Neural progenitor cell (in vitro differentiated cells): Measurements from ENCODE around the gene UCHL5. TPM values are rescaled to one million over a fixed set of nuclear protein-coding genes. Genes with fewer than 3 reads are reported as not detected.

Experiments
- DNase-seq: peaks from one replicate; pipeline ENCODE4 v3.0.0-alpha.2; 2016; ENCODE audit warnings: low spot score
- H2AFZ ChIP-seq: fragments of 200-600 bp; sonication (generic); replicated peaks from 2 replicates; pipeline ENCODE4 v1.6.1; 2016; ENCODE audit warnings: antibody characterized with exemption
- H3F3A ChIP-seq: fragments of 200-600 bp; sonication (generic); 2 replicates; pipeline ENCODE4 v1.6.1; 2016; ENCODE audit warnings: antibody characterized with exemption, low read depth
- H3K27ac ChIP-seq: fragments of 200-600 bp; sonication (generic); 2 replicates; pipeline ENCODE4 v1.5.1; 2016; ENCODE audit warnings: mild to moderate bottlenecking
- H3K27me3 ChIP-seq: fragments of 200-600 bp; sonication (generic); 2 replicates; pipeline ENCODE4 v1.6.1; 2016; ENCODE audit warnings: mild to moderate bottlenecking, moderate library complexity
- H3K36me3 ChIP-seq: fragments of 200-600 bp; sonication (generic); 2 replicates; pipeline ENCODE4 v1.5.1; 2016
- H3K4me1 ChIP-seq: fragments of 200-600 bp; sonication (generic); 2 replicates; pipeline ENCODE4 v1.6.1; 2016; ENCODE audit warnings: mixed run types
- H3K4me2 ChIP-seq: fragments of 200-600 bp; sonication (generic); 2 replicates; pipeline ENCODE4 v1.6.1; 2016
- H3K4me3 ChIP-seq: fragments of 200-600 bp; sonication (generic); 2 replicates; pipeline ENCODE4 v1.5.1; 2016
- H3K79me2 ChIP-seq: fragments of 200-600 bp; sonication (generic); 2 replicates; pipeline ENCODE4 v1.6.1; 2016; ENCODE audit warnings: low read depth
- H3K9ac ChIP-seq: fragments of 200-600 bp; sonication (generic); 2 replicates; pipeline ENCODE4 v1.6.1; 2016
- H3K9me3 ChIP-seq: fragments of 200-600 bp; sonication (generic); 2 replicates; pipeline ENCODE4 v1.5.1; 2016; ENCODE audit warnings: low read depth
- H4K20me1 ChIP-seq: fragments of 200-600 bp; sonication (generic); 2 replicates; pipeline ENCODE4 v1.6.1; 2016; ENCODE audit warnings: low read depth
- H3K27ac Mint-ChIP-seq: 3 replicates; pipeline ENCODE4 v1.8.0; 2021; ENCODE audit warnings: mixed read lengths
- H3K27me3 Mint-ChIP-seq: 2 replicates; pipeline ENCODE4 v1.8.0; 2022; ENCODE audit warnings: low read depth, mild to moderate bottlenecking, inconsistent platforms, moderate library complexity, mixed read lengths; ENCODE audit not compliant: insufficient read depth
- H3K36me3 Mint-ChIP-seq: 3 replicates; pipeline ENCODE4 v1.8.0; 2021; ENCODE audit warnings: mixed read lengths
- H3K4me1 Mint-ChIP-seq: 3 replicates; pipeline ENCODE4 v1.8.0; 2021; ENCODE audit warnings: mixed read lengths
- H3K4me3 Mint-ChIP-seq: 3 replicates; pipeline ENCODE4 v1.8.0; 2021; ENCODE audit warnings: mild to moderate bottlenecking, moderate library complexity, mixed read lengths
- H3K9me3 Mint-ChIP-seq: 3 replicates; pipeline ENCODE4 v1.8.0; 2020; ENCODE audit warnings: mixed read lengths
- EZH2 ChIP-seq: fragments of 200-600 bp; sonication (generic); IDR thresholded peaks from 2 replicates; pipeline ENCODE4 v1.6.1; 2017; ENCODE audit warnings: antibody characterized with exemption, mild to moderate bottlenecking, moderate library complexity
- EZH2phosphoT487 ChIP-seq: fragments of 200-600 bp; sonication (generic); IDR thresholded peaks from 2 replicates; pipeline ENCODE4 v1.6.1; 2017; ENCODE audit warnings: antibody characterized with exemption
- total RNA-seq: library from RNA; depleted of rRNA; stranded (reverse); fragments of >200 nt; gene quantifications from 2 replicates; pipeline ENCODE4 v1.2.3, GENCODE V29; 2015; ENCODE audit warnings: low replicate concordance
- TF ChIP-seq, protein P1 (sequence below): fragments of 200-600 bp; sonication (generic); IDR thresholded peaks from 2 replicates; pipeline ENCODE4 v1.5.1; 2017; ENCODE audit warnings: antibody characterized with exemption, mild to moderate bottlenecking

UCHL5 gene
- total RNA-seq, 1 donor from 2014 or later = 49.4 TPM

DNA sequence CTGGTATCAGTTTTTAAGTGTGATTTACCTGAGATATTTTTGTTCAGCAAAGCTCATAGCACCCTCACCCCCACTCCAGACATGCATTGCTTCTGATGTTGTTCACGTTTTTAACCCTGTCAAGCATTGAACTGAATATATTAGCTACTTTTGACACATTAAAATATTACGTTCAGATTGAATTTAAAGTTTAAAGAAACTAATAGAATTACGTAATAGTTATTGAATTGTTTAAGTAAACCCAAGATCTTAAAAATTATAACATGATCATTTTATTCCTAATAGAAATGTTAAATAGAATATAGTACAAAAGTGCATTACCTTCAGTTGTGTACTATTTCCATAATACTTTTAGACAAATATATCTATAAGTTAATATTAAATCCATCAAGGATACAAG lies 27.2 kb upstream of the UCHL5 start:
- H3K36me3 ChIP-seq = peaks cover 36% of the 10 kb centered on the region
- Mint-ChIP-seq H3K27me3 (no peaks in the 10 kb centered on the region), H3K4me3 (no peak overlapping the region), H3K9me3 (no peaks in the 10 kb centered on the region), H3K36me3 (peaks cover 14% of the 10 kb centered on the region), H3K4me1 (no peaks in the 10 kb centered on the region), H3K27ac (no peak overlapping the region)
- no peaks in the 10 kb centered on the region for H3K4me1 ChIP-seq
- no peaks in the 10 kb centered on the region for H3K9me3 ChIP-seq
- DNase-seq = no peak
- H3K79me2 ChIP-seq = no peaks in the 10 kb centered on the region
- no peak for TF ChIP-seq EZH2phosphoT487
- no peak for TF ChIP-seq EZH2
- TF ChIP-seq, protein P1, sequence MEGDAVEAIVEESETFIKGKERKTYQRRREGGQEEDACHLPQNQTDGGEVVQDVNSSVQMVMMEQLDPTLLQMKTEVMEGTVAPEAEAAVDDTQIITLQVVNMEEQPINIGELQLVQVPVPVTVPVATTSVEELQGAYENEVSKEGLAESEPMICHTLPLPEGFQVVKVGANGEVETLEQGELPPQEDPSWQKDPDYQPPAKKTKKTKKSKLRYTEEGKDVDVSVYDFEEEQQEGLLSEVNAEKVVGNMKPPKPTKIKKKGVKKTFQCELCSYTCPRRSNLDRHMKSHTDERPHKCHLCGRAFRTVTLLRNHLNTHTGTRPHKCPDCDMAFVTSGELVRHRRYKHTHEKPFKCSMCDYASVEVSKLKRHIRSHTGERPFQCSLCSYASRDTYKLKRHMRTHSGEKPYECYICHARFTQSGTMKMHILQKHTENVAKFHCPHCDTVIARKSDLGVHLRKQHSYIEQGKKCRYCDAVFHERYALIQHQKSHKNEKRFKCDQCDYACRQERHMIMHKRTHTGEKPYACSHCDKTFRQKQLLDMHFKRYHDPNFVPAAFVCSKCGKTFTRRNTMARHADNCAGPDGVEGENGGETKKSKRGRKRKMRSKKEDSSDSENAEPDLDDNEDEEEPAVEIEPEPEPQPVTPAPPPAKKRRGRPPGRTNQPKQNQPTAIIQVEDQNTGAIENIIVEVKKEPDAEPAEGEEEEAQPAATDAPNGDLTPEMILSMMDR = no peak
- H2AFZ ChIP-seq = no peak overlapping the region
- H3F3A ChIP-seq = no peaks in the 10 kb centered on the region
- no peak overlapping the region for H3K4me2 ChIP-seq
- no peak overlapping the region for H3K27ac ChIP-seq
- no peaks in the 10 kb centered on the region for H3K27me3 ChIP-seq
- H3K4me3 ChIP-seq = no peak overlapping the region
- no peaks in the 10 kb centered on the region for H4K20me1 ChIP-seq
- no peak overlapping the region for H3K9ac ChIP-seq

DNA sequence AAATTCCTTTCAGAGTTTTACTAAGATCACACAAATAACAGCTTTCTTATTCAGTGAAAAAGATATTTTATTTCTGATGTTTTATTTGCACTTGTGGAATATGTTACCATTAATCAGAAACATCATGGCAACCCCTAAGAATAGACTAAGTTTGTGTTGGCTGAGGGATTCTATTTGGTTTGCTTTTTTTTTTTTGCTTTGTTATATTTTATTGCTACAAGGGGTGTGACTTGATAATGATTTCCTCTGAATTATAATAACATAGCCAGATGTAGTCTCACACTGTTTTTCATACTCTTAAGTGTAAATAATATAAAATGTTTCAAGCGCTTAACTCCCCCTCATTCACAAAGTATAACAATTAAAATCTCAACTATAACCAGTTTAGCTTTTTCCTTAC lies 26.1 kb upstream of the UCHL5 start:
- Histone ChIP-seq H3K9me3 (no peaks in the 10 kb centered on the region), H3K4me1 (no peaks in the 10 kb centered on the region), H3F3A (no peaks in the 10 kb centered on the region), H3K27ac (no peak overlapping the region), H3K9ac (no peak overlapping the region), H3K79me2 (no peaks in the 10 kb centered on the region), H3K27me3 (no peaks in the 10 kb centered on the region), H3K4me3 (no peak overlapping the region), H3K4me2 (no peak overlapping the region), H4K20me1 (no peaks in the 10 kb centered on the region), H3K36me3 (peaks cover 47% of the 10 kb centered on the region), H2AFZ (no peak overlapping the region)
- Mint-ChIP-seq H3K4me3 (no peak overlapping the region), H3K36me3 (peaks cover 14% of the 10 kb centered on the region), H3K4me1 (no peaks in the 10 kb centered on the region), H3K27ac (no peak overlapping the region), H3K27me3 (no peaks in the 10 kb centered on the region), H3K9me3 (no peaks in the 10 kb centered on the region)
- DNase-seq = no peak
- no peak for TF ChIP-seq EZH2phosphoT487
- TF ChIP-seq, protein P1 = no peak

DNA sequence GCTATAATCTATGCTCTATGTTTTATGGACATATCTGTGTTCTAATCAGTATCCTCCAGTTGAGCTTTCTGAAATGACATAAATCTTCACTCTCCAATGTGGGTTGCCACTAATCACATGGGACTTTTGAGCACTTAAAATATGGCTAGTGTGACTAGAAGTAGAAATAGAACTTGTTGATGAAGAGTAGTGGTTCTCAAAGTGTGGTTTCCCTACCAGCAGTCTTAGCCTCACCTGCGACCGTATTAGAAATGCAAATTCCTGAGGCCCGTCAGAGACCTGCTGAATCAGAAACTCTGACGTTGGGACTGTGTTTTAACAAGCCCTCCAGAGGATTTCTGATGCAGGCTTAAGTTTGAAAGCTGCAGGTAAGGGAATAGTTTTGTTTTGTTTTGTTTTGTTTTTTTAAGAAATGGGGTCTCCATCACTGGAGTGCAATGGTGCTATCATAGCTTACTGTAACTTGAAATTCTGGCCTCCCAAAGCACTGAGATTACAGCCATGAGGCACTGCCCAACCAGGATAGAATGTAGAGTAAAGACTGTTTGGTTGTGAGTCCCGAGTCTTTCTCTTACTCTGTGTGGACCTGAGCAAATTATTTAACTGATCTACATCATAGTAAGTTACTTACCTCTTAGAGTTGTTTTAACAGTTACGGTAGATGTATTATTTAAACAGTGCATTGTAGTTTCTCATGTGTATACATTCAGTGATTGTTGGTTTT lies 24.4 kb upstream of the UCHL5 start:
- Histone ChIP-seq H3K36me3 (peaks cover 48% of the 10 kb centered on the region), H3K27ac (no peak overlapping the region), H4K20me1 (no peaks in the 10 kb centered on the region), H3K4me1 (no peaks in the 10 kb centered on the region), H3K27me3 (no peaks in the 10 kb centered on the region), H3K4me2 (no peak overlapping the region), H2AFZ (no peak overlapping the region), H3K4me3 (no peak overlapping the region), H3K79me2 (no peaks in the 10 kb centered on the region), H3K9me3 (no peaks in the 10 kb centered on the region), H3F3A (no peaks in the 10 kb centered on the region), H3K9ac (no peak overlapping the region)
- DNase-seq = no peak
- H3K27ac Mint-ChIP-seq = no peak overlapping the region
- H3K4me3 Mint-ChIP-seq = no peak overlapping the region
- H3K4me1 Mint-ChIP-seq = no peaks in the 10 kb centered on the region
- TF ChIP-seq EZH2phosphoT487 = no peak
- TF ChIP-seq EZH2 = no peak
- TF ChIP-seq, protein P1 = no peak
- H3K36me3 Mint-ChIP-seq = peaks cover 26% of the 10 kb centered on the region
- peaks cover 7% of the 10 kb centered on the region for H3K9me3 Mint-ChIP-seq
- H3K27me3 Mint-ChIP-seq = no peaks in the 10 kb centered on the region
